ENCODE measurements around the gene PGS1.

Gene PGS1

GRCh38 chr17:78398390-78398789 lies 19.9 kb downstream of the PGS1 start:
- H4K20me1 ChIP-seq (ENCODE audit: insufficient read depth, low read length) = peaks cover 51% of the 10 kb centered on the region
- H3K79me2 ChIP-seq (ENCODE audit: insufficient read depth, low read length) = peaks cover 33% of the 10 kb centered on the region
- DNase-seq (no peak), ATAC-seq (ENCODE audit: insufficient read depth, low read depth) (no peak)
- TF ChIP-seq CTCF (IDR thresholded peaks at IDR 0.05; ENCODE audit: borderline replicate concordance, extremely low read depth, low read length, poor library complexity, severe bottlenecking) (no peak), EZH2 (IDR thresholded peaks at IDR 0.05; ENCODE audit: borderline replicate concordance, low read depth, low read length, severe bottlenecking) (no peak)
- no peak overlapping the region for H3K4me2 ChIP-seq (ENCODE audit: insufficient read depth, low read length)
- no peaks in the 10 kb centered on the region for H3K27me3 ChIP-seq (ENCODE audit: insufficient read depth, low read length, poor library complexity)
- H3K4me1 ChIP-seq (ENCODE audit: insufficient read depth, low read length) = no peaks in the 10 kb centered on the region
- no peaks in the 10 kb centered on the region for H3K9me3 ChIP-seq (ENCODE audit: insufficient read depth, low read length, severe bottlenecking)
- no peak overlapping the region for H3K4me3 ChIP-seq (ENCODE audit: low read depth in 1 of 2, low read length in 2 of 2)
- peaks cover 94% of the 10 kb centered on the region for H3K36me3 ChIP-seq (ENCODE audit: insufficient read depth, low read length)
- H3K27ac ChIP-seq (ENCODE audit: low read length) = no peak overlapping the region
- no peak overlapping the region for H2AFZ ChIP-seq (ENCODE audit: low read depth, low read length)
- H3K9ac ChIP-seq (ENCODE audit: low read depth, low read length) = no peak overlapping the region

GRCh38 chr17:78399028-78399692 lies 20.7 kb downstream of the PGS1 start:
- peaks cover 95% of the 10 kb centered on the region for H3K36me3 ChIP-seq (ENCODE audit: insufficient read depth, low read length)
- no peak overlapping the region for H3K27ac ChIP-seq (ENCODE audit: low read length)
- H3K9ac ChIP-seq (ENCODE audit: low read depth, low read length) = no peak overlapping the region
- no peak overlapping the region for H3K4me2 ChIP-seq (ENCODE audit: insufficient read depth, low read length)
- no peaks in the 10 kb centered on the region for H3K4me1 ChIP-seq (ENCODE audit: insufficient read depth, low read length)
- ATAC-seq (ENCODE audit: insufficient read depth, low read depth) (no peak), DNase-seq (no peak)
- TF ChIP-seq CTCF (IDR thresholded peaks at IDR 0.05; ENCODE audit: borderline replicate concordance, extremely low read depth, low read length, poor library complexity, severe bottlenecking) (no peak), EZH2 (IDR thresholded peaks at IDR 0.05; ENCODE audit: borderline replicate concordance, low read depth, low read length, severe bottlenecking) (no peak)
- no peaks in the 10 kb centered on the region for H3K27me3 ChIP-seq (ENCODE audit: insufficient read depth, low read length, poor library complexity)
- no peak overlapping the region for H2AFZ ChIP-seq (ENCODE audit: low read depth, low read length)
- peaks cover 51% of the 10 kb centered on the region for H4K20me1 ChIP-seq (ENCODE audit: insufficient read depth, low read length)
- H3K4me3 ChIP-seq (ENCODE audit: low read depth in 1 of 2, low read length in 2 of 2) = no peak overlapping the region
- no peaks in the 10 kb centered on the region for H3K9me3 ChIP-seq (ENCODE audit: insufficient read depth, low read length, severe bottlenecking)
- peaks cover 27% of the 10 kb centered on the region for H3K79me2 ChIP-seq (ENCODE audit: insufficient read depth, low read length)

GRCh38 chr17:78399693-78400144 lies 21.3 kb downstream of the PGS1 start:
- ATAC-seq (ENCODE audit: insufficient read depth, low read depth) (no peak), DNase-seq (no peak)
- Histone ChIP-seq H4K20me1 (ENCODE audit: insufficient read depth, low read length) (peaks cover 48% of the 10 kb centered on the region), H3K9ac (ENCODE audit: low read depth, low read length) (no peak overlapping the region), H3K4me3 (ENCODE audit: low read depth in 1 of 2, low read length in 2 of 2) (no peak overlapping the region), H3K36me3 (ENCODE audit: insufficient read depth, low read length) (peaks cover 97% of the 10 kb centered on the region), H3K79me2 (ENCODE audit: insufficient read depth, low read length) (peaks cover 23% of the 10 kb centered on the region), H3K27me3 (ENCODE audit: insufficient read depth, low read length, poor library complexity) (no peaks in the 10 kb centered on the region), H3K4me2 (ENCODE audit: insufficient read depth, low read length) (no peak overlapping the region), H3K9me3 (ENCODE audit: insufficient read depth, low read length, severe bottlenecking) (no peaks in the 10 kb centered on the region), H3K27ac (ENCODE audit: low read length) (no peak overlapping the region), H2AFZ (ENCODE audit: low read depth, low read length) (no peak overlapping the region), H3K4me1 (ENCODE audit: insufficient read depth, low read length) (no peaks in the 10 kb centered on the region)
- TF ChIP-seq CTCF (IDR thresholded peaks at IDR 0.05; ENCODE audit: borderline replicate concordance, extremely low read depth, low read length, poor library complexity, severe bottlenecking) (no peak), EZH2 (IDR thresholded peaks at IDR 0.05; ENCODE audit: borderline replicate concordance, low read depth, low read length, severe bottlenecking) (no peak)

All from DND-41 (cell line).